Loucy (cell line): ENCODE results near the gene KRT1.

ENCODE experiments used
- H2AFZ ChIP-seq: fragments of 200-600 bp; sonication (generic); 2 replicates; pipeline ENCODE4 v1.6.0; 2016; ENCODE audit warnings: antibody characterized with exemption, mild to moderate bottlenecking, low read length, moderate library complexity
- H3F3A ChIP-seq: fragments of 200-600 bp; 2 replicates; pipeline ENCODE4 v1.6.0; 2016; ENCODE audit warnings: antibody characterized with exemption, low read depth, mild to moderate bottlenecking
- H3K27me3 ChIP-seq: fragments of 200-600 bp; sonication (generic); 2 replicates; pipeline ENCODE4 v1.6.1; 2014; ENCODE audit warnings: low read length, mild to moderate bottlenecking; ENCODE audit not compliant: insufficient read depth, poor library complexity, severe bottlenecking
- H3K36me3 ChIP-seq: fragments of 200-600 bp; sonication (generic); 2 replicates; pipeline ENCODE4 v1.6.1; 2016; ENCODE audit warnings: low read length; ENCODE audit not compliant: insufficient read depth
- H3K4me1 ChIP-seq: fragments of 200-600 bp; sonication (generic); 2 replicates; pipeline ENCODE4 v1.5.1; 2014; ENCODE audit warnings: low read length, mild to moderate bottlenecking; ENCODE audit not compliant: insufficient read depth, poor library complexity, severe bottlenecking
- H3K4me2 ChIP-seq: fragments of 200-600 bp; sonication (generic); 2 replicates; pipeline ENCODE4 v1.6.0; 2014; ENCODE audit warnings: antibody characterized with exemption, low read length, low read depth, mild to moderate bottlenecking; ENCODE audit not compliant: poor library complexity, severe bottlenecking
- H3K4me3 ChIP-seq: fragments of 200-600 bp; sonication (generic); 2 replicates; pipeline ENCODE4 v1.5.1; 2014; ENCODE audit warnings: low read length, mild to moderate bottlenecking, mixed read lengths; ENCODE audit not compliant: poor library complexity, severe bottlenecking
- H3K79me2 ChIP-seq: fragments of 200-600 bp; sonication (generic); 2 replicates; pipeline ENCODE4 v1.6.1; 2014; ENCODE audit warnings: low read length; ENCODE audit not compliant: insufficient read depth
- H3K9ac ChIP-seq: fragments of 200-600 bp; sonication (generic); 2 replicates; pipeline ENCODE4 v1.6.0; 2014; ENCODE audit warnings: mild to moderate bottlenecking, low read depth, low read length, moderate library complexity; ENCODE audit not compliant: poor library complexity, severe bottlenecking
- H3K9me2 ChIP-seq: fragments of 200-600 bp; sonication (generic); replicated peaks from 2 replicates; pipeline ENCODE4 v1.6.1; 2016; ENCODE audit warnings: low read depth, low read length, mixed read lengths
- H3K9me3 ChIP-seq: fragments of 200-600 bp; sonication (generic); 2 replicates; pipeline ENCODE4 v1.6.1; 2014; ENCODE audit warnings: mild to moderate bottlenecking, antibody characterized with exemption, low read length, low read depth; ENCODE audit not compliant: insufficient read depth
- H4K20me1 ChIP-seq: fragments of 200-600 bp; sonication (generic); 2 replicates; pipeline ENCODE4 v1.6.0; 2014; ENCODE audit warnings: antibody characterized with exemption, low read length, mild to moderate bottlenecking; ENCODE audit not compliant: insufficient read depth, poor library complexity, severe bottlenecking
- CTCF ChIP-seq: fragments of 200-600 bp; sonication (generic); conservative IDR thresholded peaks from 2 replicates; pipeline ENCODE4 v1.5.1; 2014; ENCODE audit warnings: mild to moderate bottlenecking, antibody characterized with exemption, low read length
- EZH2phosphoT487 ChIP-seq: fragments of 200-600 bp; IDR thresholded peaks from 2 replicates; pipeline ENCODE4 v1.6.1; 2018; ENCODE audit warnings: antibody characterized with exemption, mild to moderate bottlenecking, moderate library complexity, borderline replicate concordance

KRT1 gene

GRCh38 chr12:52663420-52663819 lies 16.8 kb downstream of the KRT1 start:
- peaks cover 48% of the 10 kb centered on the region for H3K4me1 ChIP-seq
- no peaks in the 10 kb centered on the region for H3K79me2 ChIP-seq
- H4K20me1 ChIP-seq, result no peaks in the 10 kb centered on the region
- H3K4me2 ChIP-seq, result no peak overlapping the region
- no peaks in the 10 kb centered on the region for H3K36me3 ChIP-seq
- peak overlapping the region; percentile 2 for H3K9ac ChIP-seq
- no peaks in the 10 kb centered on the region for H3F3A ChIP-seq
- H3K9me2 ChIP-seq, result no peaks in the 10 kb centered on the region
- no peak for TF ChIP-seq CTCF
- TF ChIP-seq EZH2phosphoT487, result no peak
- H3K9me3 ChIP-seq, result no peaks in the 10 kb centered on the region
- H3K4me3 ChIP-seq, result no peak overlapping the region
- H2AFZ ChIP-seq, result no peak overlapping the region
- no peaks in the 10 kb centered on the region for H3K27me3 ChIP-seq

- Histone ChIP-seq H3K4me1 (peaks cover 48% of the 10 kb centered on the region), H3K36me3 (no peaks in the 10 kb centered on the region), H4K20me1 (no peaks in the 10 kb centered on the region), H3K9me2 (no peaks in the 10 kb centered on the region), H2AFZ (no peak overlapping the region), H3K4me3 (no peak overlapping the region), H3F3A (no peaks in the 10 kb centered on the region), H3K9ac (peak overlapping the region; percentile 2), H3K9me3 (no peaks in the 10 kb centered on the region), H3K79me2 (no peaks in the 10 kb centered on the region), H3K4me2 (peak overlapping the region; percentile 47), H3K27me3 (no peaks in the 10 kb centered on the region)
- TF ChIP-seq EZH2phosphoT487 (no peak), CTCF (no peak)
Observed at GRCh38 chr12:52662918-52663229, 17.3 kb downstream of the KRT1 start.

- 0 out of 2 replicates have a peak overlapping the region, but pooled peaks have one; percentile 3 for H2AFZ ChIP-seq
- H3K9me2 ChIP-seq, result no peaks in the 10 kb centered on the region
- peak overlapping the region; percentile 17 for H3K9ac ChIP-seq
Observed at GRCh38 chr12:52662093-52662917, 17.9 kb downstream of the KRT1 start.

More at GRCh38 chr12:52662093-52662917, 17.9 kb downstream of the KRT1 start:
- Histone ChIP-seq H3K4me2 (peak overlapping the region; percentile 47), H4K20me1 (no peaks in the 10 kb centered on the region), H3K4me3 (peak overlapping the region; percentile 2), H3F3A (no peaks in the 10 kb centered on the region), H3K27me3 (no peaks in the 10 kb centered on the region), H3K9me3 (no peaks in the 10 kb centered on the region), H3K79me2 (no peaks in the 10 kb centered on the region), H3K4me1 (peaks cover 48% of the 10 kb centered on the region), H3K36me3 (no peaks in the 10 kb centered on the region)
- TF ChIP-seq EZH2phosphoT487, result no peak
- no peak for TF ChIP-seq CTCF
